Common myeloid progenitor, CD34-positive (primary cell): ENCODE measurements around the gene NPAS2.

Source experiments
- CTCF ChIA-PET: fragments of 350-600 bp; sonication (Branson Sonifier 250); formaldehyde crosslinking; loops from one replicate; lab custom pipeline; 2021; ENCODE audit warnings: antibody characterized with exemption; lab: Charles Lee
- POLR2A ChIA-PET: fragments of 350-600 bp; sonication (Branson Sonifier 250); formaldehyde crosslinking; loops from one replicate; lab custom pipeline; 2021; ENCODE audit warnings: antibody characterized with exemption; lab: Charles Lee
- DNase-seq, 3 donors: peaks; one replicate each; pipeline versions ENCODE4 v3.0.0 to v3.0.0-alpha.2; 2013
- H3K27ac ChIP-seq, 2 experiments: 1 replicate in 1 of 2; 2 replicates in 1 of 2; pipeline ENCODE4 v1.7.0; 2013; ENCODE audit warnings: inconsistent platforms in 2 of 2, low read length in 2 of 2, mild to moderate bottlenecking in 2 of 2, low read depth in 1 of 2, moderate library complexity in 1 of 2; ENCODE audit not compliant: severe bottlenecking in 2 of 2, insufficient read depth in 1 of 2, poor library complexity in 1 of 2
- H3K27me3 ChIP-seq, 5 experiments: replicated peaks in 2 of 5; 1 replicate in 3 of 5; 2 replicates in 2 of 5; pipeline versions ENCODE4 v1.6.1 to v1.7.0; 2013; ENCODE audit warnings: low read length in 4 of 5, mild to moderate bottlenecking in 2 of 5, moderate library complexity in 2 of 5, inconsistent platforms in 1 of 5; ENCODE audit not compliant: insufficient read depth in 5 of 5, control insufficient read depth in 4 of 5
- H3K36me3 ChIP-seq, 4 experiments: 1 replicate in 2 of 4; 2 replicates in 2 of 4; pipeline versions ENCODE4 v1.6.1 to v1.7.0; 2013; ENCODE audit warnings: low read length in 3 of 4, control low read depth in 1 of 4, mild to moderate bottlenecking in 1 of 4; ENCODE audit not compliant: control insufficient read depth in 4 of 4, insufficient read depth in 4 of 4
- H3K4me1 ChIP-seq, 4 experiments: 1 replicate in 3 of 4; 2 replicates in 1 of 4; pipeline versions ENCODE4 v1.6.1 to v1.7.1; 2013; ENCODE audit warnings: low read length in 3 of 4, mild to moderate bottlenecking in 3 of 4, control low read depth in 1 of 4, inconsistent platforms in 1 of 4, moderate library complexity in 1 of 4; ENCODE audit not compliant: control insufficient read depth in 4 of 4, insufficient read depth in 4 of 4; ENCODE audit errors: control extremely low read depth in 1 of 4
- H3K4me3 ChIP-seq, 7 experiments: 1 replicate in 4 of 7; 2 replicates in 3 of 7; pipeline versions ENCODE4 v1.5.1 to v1.7.0; 2013; ENCODE audit warnings: mild to moderate bottlenecking in 7 of 7, low read length in 6 of 7, moderate library complexity in 6 of 7, inconsistent platforms in 2 of 7, low read depth in 2 of 7, control low read depth in 1 of 7; ENCODE audit not compliant: insufficient read depth in 4 of 7, control insufficient read depth in 1 of 7; ENCODE audit errors: extremely low read depth in 1 of 7
- H3K9me3 ChIP-seq, 5 experiments: 1 replicate in 4 of 5; 2 replicates in 1 of 5; pipeline versions ENCODE4 v1.6.1 to v1.7.1; 2013; ENCODE audit warnings: low read length in 4 of 5, mild to moderate bottlenecking in 2 of 5, inconsistent platforms in 1 of 5, low read depth in 1 of 5, moderate library complexity in 1 of 5; ENCODE audit not compliant: control insufficient read depth in 4 of 5, insufficient read depth in 2 of 5; ENCODE audit errors: control extremely low read depth in 1 of 5
- WGBS: methylation state at CpG from one replicate; pipeline ENCODE4 v1.1.5; 2013; ENCODE audit not compliant: insufficient coverage; 5-methylcytosine and 5-hydroxymethylcytosine counted together

Gene NPAS2

DNA sequence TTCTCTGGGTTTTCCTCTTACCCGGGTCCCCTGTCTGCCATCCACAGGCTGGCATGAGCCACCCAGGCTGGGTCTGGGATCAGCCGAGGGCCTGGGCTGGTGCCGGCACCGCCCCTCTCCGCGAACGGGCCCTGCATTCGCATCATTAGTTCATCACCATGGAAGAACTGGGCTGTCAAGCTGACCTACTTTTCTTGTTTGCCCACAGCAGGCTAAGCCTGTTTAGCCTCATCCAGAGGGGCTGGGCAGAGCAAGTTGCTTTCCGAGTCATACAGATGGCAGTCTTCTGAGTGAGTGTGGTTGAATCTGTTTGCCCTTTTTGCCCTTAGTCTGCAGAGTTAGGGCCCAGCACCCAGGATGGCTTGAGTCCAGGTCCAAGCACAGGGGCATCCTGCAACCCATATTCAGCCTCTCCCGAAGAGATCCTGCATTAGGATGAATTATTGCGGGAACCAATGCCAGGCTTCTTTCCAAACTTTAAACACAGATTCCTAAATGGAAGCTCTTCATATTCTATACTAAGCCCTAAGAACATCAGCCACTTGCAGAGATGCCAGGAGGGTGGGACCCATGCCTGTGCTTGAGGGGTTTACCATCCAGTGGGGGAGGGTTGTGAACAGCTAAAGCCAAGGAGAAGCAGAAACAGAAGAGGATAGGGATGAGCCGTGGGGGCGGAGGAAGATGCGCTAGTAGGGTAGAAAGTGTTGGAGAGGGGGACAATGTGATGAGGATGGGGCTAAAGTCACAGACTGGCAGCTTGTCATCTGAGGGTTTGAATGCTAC lies 68.0 kb downstream of the NPAS2 start:
- 95% methylated on average over 12 of the region's 14 CpGs for WGBS
- ChIA-PET POLR2A (no interaction called here), CTCF (interaction anchor here (1.4 kb wide), 1 partner anchor 15 kb away, joined by 3 read pairs; no protein-coding TSS in a partner anchor)
- DNase-seq: no peak
- H3K4me3 ChIP-seq: no peak overlapping the region
- no peak overlapping the region for H3K27ac ChIP-seq
- H3K4me1 ChIP-seq: peaks cover 0 to 11% (median 1%) of the 10 kb centered on the region in 4 experiments
- no peaks in the 10 kb centered on the region for H3K36me3 ChIP-seq
- peaks cover 0 to 5% (median 0%) of the 10 kb centered on the region in 5 experiments for H3K27me3 ChIP-seq
- no peaks in the 10 kb centered on the region for H3K9me3 ChIP-seq

GRCh38 chr2:100888601-100889000 lies 68.7 kb downstream of the NPAS2 start:
- Histone ChIP-seq H3K4me1 (peaks cover 0 to 11% (median 1%) of the 10 kb centered on the region in 4 experiments), H3K4me3 (no peak overlapping the region), H3K36me3 (no peaks in the 10 kb centered on the region), H3K9me3 (no peaks in the 10 kb centered on the region), H3K27ac (no peak overlapping the region), H3K27me3 (peaks cover 0 to 5% (median 0%) of the 10 kb centered on the region in 5 experiments)
- POLR2A ChIA-PET: no interaction called here
- DNase-seq: no peak
- CTCF ChIA-PET: interaction anchor here (1.4 kb wide), 1 partner anchor 14 kb away, joined by 3 read pairs; no protein-coding TSS in a partner anchor
- WGBS: 76% methylated on average over 3 of the region's 3 CpGs

- WGBS: 89% methylated on average over 4 of the region's 6 CpGs
- H3K4me1 ChIP-seq: peaks cover 0 to 11% (median 1%) of the 10 kb centered on the region in 4 experiments
- POLR2A ChIA-PET: no interaction called here
Observed at GRCh38 chr2:100889286-100889685, 69.3 kb downstream of the NPAS2 start.

GRCh38 chr2:100891906-100892642 lies 72.1 kb downstream of the NPAS2 start:
- Histone ChIP-seq H3K36me3 (no peaks in the 10 kb centered on the region), H3K9me3 (peaks cover 0 to under 1% (median 0%) of the 10 kb centered on the region in 5 experiments), H3K27ac (no peak overlapping the region), H3K27me3 (no peaks in the 10 kb centered on the region), H3K4me1 (peaks cover 0 to 11% (median 1%) of the 10 kb centered on the region in 4 experiments), H3K4me3 (no peak overlapping the region)
- WGBS: 63% methylated on average over 9 of the region's 16 CpGs
- ChIA-PET CTCF (no interaction called here), POLR2A (no interaction called here)
- DNase-seq: peak in 2 of 3 donors; percentile 11 to 13

More at GRCh38 chr2:100889286-100889685, 69.3 kb downstream of the NPAS2 start:
- DNase-seq: no peak
- Histone ChIP-seq H3K36me3 (no peaks in the 10 kb centered on the region), H3K4me3 (no peak overlapping the region), H3K9me3 (no peaks in the 10 kb centered on the region), H3K27ac (no peak overlapping the region), H3K27me3 (peaks cover 0 to 2% (median 0%) of the 10 kb centered on the region in 5 experiments)
- CTCF ChIA-PET: interaction anchor here (0.5 to 1.4 kb wide), 2 partner anchors 13 to 75 kb away, joined by 3 to 6 read pairs; no protein-coding TSS in a partner anchor

DNA sequence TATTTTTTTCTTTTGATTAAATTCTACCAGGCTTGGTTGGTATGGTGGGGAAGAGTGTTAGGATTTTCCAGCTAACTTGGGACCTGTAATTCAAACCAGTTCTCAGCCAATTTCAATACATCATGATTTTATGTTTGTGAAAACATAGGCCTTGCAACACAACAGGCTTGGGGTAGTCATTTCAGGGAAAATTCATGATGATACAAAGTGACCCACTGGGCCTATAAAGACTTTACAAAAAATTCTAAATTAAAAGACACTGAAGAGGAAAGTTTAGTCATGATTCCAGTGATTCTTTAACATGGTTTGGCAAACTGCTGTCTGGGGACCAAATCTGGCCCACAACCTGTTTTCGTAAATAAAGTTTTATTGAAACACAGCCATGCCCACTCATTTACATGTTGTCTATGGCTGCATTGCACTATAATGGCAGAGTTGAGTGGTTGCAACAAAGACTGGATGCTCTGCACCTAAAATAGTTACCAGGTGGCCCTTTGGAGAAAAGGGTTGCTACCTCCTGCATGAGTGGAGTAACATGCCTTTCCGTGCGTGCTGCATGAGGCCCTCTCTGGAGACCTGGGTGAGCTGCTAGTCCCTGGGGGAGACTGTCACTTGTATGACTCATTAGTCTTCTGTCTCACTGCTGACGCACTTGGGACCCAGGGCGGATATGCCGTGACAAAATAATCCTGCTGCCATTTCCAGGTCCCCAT lies 73.6 kb downstream of the NPAS2 start:
- Histone ChIP-seq H3K36me3 (no peaks in the 10 kb centered on the region), H3K4me1 (peaks cover 0 to 11% (median 1%) of the 10 kb centered on the region in 4 experiments), H3K27ac (no peak overlapping the region), H3K9me3 (peaks cover 0 to 3% (median 0%) of the 10 kb centered on the region in 5 experiments), H3K4me3 (no peak overlapping the region), H3K27me3 (no peaks in the 10 kb centered on the region)
- ChIA-PET CTCF (no interaction called here), POLR2A (no interaction called here)
- WGBS: 100% methylated on average over 5 of the region's 6 CpGs
- DNase-seq: no peak

GRCh38 chr2:100894105-100894795 lies 74.3 kb downstream of the NPAS2 start:
- 97% methylated on average over 3 of the region's 5 CpGs for WGBS
- H3K27me3 ChIP-seq: no peaks in the 10 kb centered on the region
- H3K4me1 ChIP-seq: peaks cover 0 to 11% (median 1%) of the 10 kb centered on the region in 4 experiments
- POLR2A ChIA-PET: no interaction called here
- H3K36me3 ChIP-seq: no peaks in the 10 kb centered on the region
- H3K9me3 ChIP-seq: peaks cover 0 to 3% (median 0%) of the 10 kb centered on the region in 5 experiments
- no peak overlapping the region for H3K4me3 ChIP-seq
- H3K27ac ChIP-seq: no peak overlapping the region
- DNase-seq: no peak
- CTCF ChIA-PET: no interaction called here
